HepG2 (cell line): ENCODE measurements around the gene ERLEC1. TPM values are rescaled to one million over a fixed set of nuclear protein-coding genes. Genes with fewer than 3 reads are reported as not detected.

Source experiments
- ATAD3A ChIP-seq: sonication (generic); formaldehyde crosslinking; IDR thresholded peaks from 2 replicates; pipeline ENCODE4 v1.4.0; 2020; ENCODE audit warnings: missing genetic modification reagents
- ATF3 ChIP-seq: sonication (generic); formaldehyde crosslinking; IDR thresholded peaks from 2 replicates; pipeline ENCODE4 v1.4.0; 2020; ENCODE audit warnings: missing genetic modification reagents
- DDIT3 ChIP-seq: sonication (generic); formaldehyde crosslinking; IDR thresholded peaks from 2 replicates; pipeline ENCODE4 v1.4.0; 2020; ENCODE audit warnings: mild to moderate bottlenecking, missing genetic modification reagents
- ETS1 ChIP-seq: sonication (generic); formaldehyde crosslinking; IDR thresholded peaks from 2 replicates; pipeline ENCODE4 v1.4.0; 2020; ENCODE audit warnings: missing genetic modification reagents
- GFI1 ChIP-seq: sonication (generic); formaldehyde crosslinking; IDR thresholded peaks from 2 replicates; pipeline ENCODE4 v1.5.0; 2020; ENCODE audit warnings: missing genetic modification reagents, mild to moderate bottlenecking, borderline replicate concordance
- HCFC1 ChIP-seq: fragments of 150-350 bp; IDR thresholded peaks from 2 replicates; pipeline ENCODE4 v1.6.1; 2014; ENCODE audit warnings: low read depth, low read length
- HNRNPLL ChIP-seq: fragments of 200-400 bp; formaldehyde crosslinking; IDR thresholded peaks from 2 replicates; pipeline ENCODE4 v1.6.1; 2017; ENCODE audit warnings: mild to moderate bottlenecking, low read depth, low read length; ENCODE audit not compliant: poor library complexity, severe bottlenecking
- LCORL ChIP-seq, 2 experiments: fragments of 450-650 bp in 1 of 2; sonication (generic) in 1 of 2; formaldehyde crosslinking in 1 of 2; IDR thresholded peaks; 2 replicates each; pipeline versions ENCODE4 v1.5.0 to v1.6.1; 2017 to 2020; ENCODE audit warnings: antibody characterized with exemption in 1 of 2, missing genetic modification reagents in 1 of 2
- MBNL3 ChIP-seq: fragments of 250-450 bp; sonication (Bioruptor Pico); conservative IDR thresholded peaks from 2 replicates; pipeline ENCODE4 v1.8.0; 2022; ENCODE audit warnings: mild to moderate bottlenecking, inconsistent platforms
- NFE2L2 ChIP-seq: fragments of 150-350 bp; IDR thresholded peaks from 2 replicates; pipeline ENCODE4 v1.6.1; 2014; ENCODE audit warnings: low read length
- PCBP1 ChIP-seq: fragments of 200-400 bp; formaldehyde crosslinking; IDR thresholded peaks from 2 replicates; pipeline ENCODE4 v1.6.1; 2017; ENCODE audit warnings: mild to moderate bottlenecking, low read depth, low read length, borderline replicate concordance
- PHF8 ChIP-seq: sonication (generic); formaldehyde crosslinking; IDR thresholded peaks from 2 replicates; pipeline ENCODE4 v1.5.0; 2020; ENCODE audit warnings: missing genetic modification reagents
- POLR2AphosphoS2 ChIP-seq: IDR thresholded peaks from 2 replicates; pipeline ENCODE4 v1.6.1; 2011; ENCODE audit warnings: low read depth, low read length, improper control_type of control experiment
- RBM22 ChIP-seq: fragments of 200-400 bp; formaldehyde crosslinking; optimal IDR thresholded peaks from 2 replicates; pipeline ENCODE3; 2017; ENCODE audit warnings: mild to moderate bottlenecking, low read length, moderate library complexity
- SMARCC2 ChIP-seq: fragments of 450-650 bp; IDR thresholded peaks from 2 replicates; pipeline ENCODE4 v1.6.1; 2017; ENCODE audit warnings: antibody characterized with exemption, mild to moderate bottlenecking
- SUZ12 ChIP-seq: fragments of 150-350 bp; IDR thresholded peaks from 2 replicates; pipeline ENCODE4 v1.6.1; 2014; ENCODE audit warnings: low read depth, low read length
- TEAD2 ChIP-seq: sonication (generic); formaldehyde crosslinking; IDR thresholded peaks from 2 replicates; pipeline ENCODE4 v1.9.0; 2021; ENCODE audit warnings: missing genetic modification reagents
- USF2 ChIP-seq, 2 experiments: sonication (generic) in 1 of 2; formaldehyde crosslinking in 1 of 2; IDR thresholded peaks; 2 replicates each; pipeline versions ENCODE4 v1.5.1 to v1.6.1; 2011 to 2020; ENCODE audit warnings: borderline replicate concordance in 1 of 2, low read depth in 1 of 2, low read length in 1 of 2, mild to moderate bottlenecking in 1 of 2, missing genetic modification reagents in 1 of 2, moderate library complexity in 1 of 2
- ZFP82 ChIP-seq: sonication (generic); formaldehyde crosslinking; IDR thresholded peaks from 2 replicates; pipeline ENCODE4 v1.5.1; 2020; ENCODE audit warnings: mild to moderate bottlenecking, missing genetic modification reagents, borderline replicate concordance
- ZNF282 ChIP-seq: fragments of 450-650 bp; IDR thresholded peaks from 2 replicates; pipeline ENCODE4 v1.6.1; 2018; ENCODE audit not compliant: partially characterized antibody
- ZNF546 ChIP-seq: sonication (generic); formaldehyde crosslinking; conservative IDR thresholded peaks from 2 replicates; pipeline ENCODE4 v1.8.1; 2023; ENCODE audit warnings: mild to moderate bottlenecking, missing genetic modification reagents
- ZNF570 ChIP-seq: sonication (generic); formaldehyde crosslinking; IDR thresholded peaks from 2 replicates; pipeline ENCODE4 v1.4.0; 2020; ENCODE audit warnings: mild to moderate bottlenecking, missing genetic modification reagents, borderline replicate concordance
- ZNF589 ChIP-seq: sonication (generic); formaldehyde crosslinking; conservative IDR thresholded peaks from 2 replicates; pipeline ENCODE4 v1.8.0; 2022; ENCODE audit warnings: mild to moderate bottlenecking, moderate library complexity, missing genetic modification reagents
- ZNF614 ChIP-seq: IDR thresholded peaks from 2 replicates; pipeline ENCODE4 v1.6.1; 2018; ENCODE audit warnings: missing biosample characterization, missing genetic modification reagents, inconsistent platforms, borderline replicate concordance
- ZNF737 ChIP-seq: sonication (generic); formaldehyde crosslinking; IDR thresholded peaks from 2 replicates; pipeline ENCODE4 v1.5.0; 2020; ENCODE audit warnings: missing genetic modification reagents, mild to moderate bottlenecking, borderline replicate concordance
- ZNF761 ChIP-seq: sonication (generic); formaldehyde crosslinking; conservative IDR thresholded peaks from 2 replicates; pipeline ENCODE4 v1.4.0; 2020; ENCODE audit warnings: mild to moderate bottlenecking, missing genetic modification reagents
- ZSCAN9 ChIP-seq: IDR thresholded peaks from 2 replicates; pipeline ENCODE4 v1.6.1; 2016; ENCODE audit warnings: borderline replicate concordance
- polyA plus RNA-seq, 8 experiments: library from polyadenylated mRNA; depleted of rRNA in 3 of 8; stranded (reverse) in 7 of 8; unstranded in 1 of 8; fragments of >200 nt; fragmentation: Illumina TruSeq in 4 of 8; extraction: Trizol in 4 of 8; gene quantifications; 2 replicates each; pipeline versions ENCODE4 v1.2.1 to v1.2.3, GENCODE V29; 2011 to 2016; ENCODE audit warnings: low read depth in 4 of 8, missing spikeins in 1 of 8, mixed read lengths in 1 of 8; ENCODE audit not compliant: insufficient read depth in 1 of 8
- total RNA-seq, 5 experiments: library from RNA; depleted of rRNA; stranded (reverse); fragments of >200 nt; fragmentation: Illumina TruSeq; extraction: Trizol; gene quantifications; 2 replicates each; pipeline ENCODE4 v1.2.3, GENCODE V29; 2016; ENCODE audit warnings: low read depth in 1 of 5

The ERLEC1 gene
- total and polyA plus RNA-seq, 2 of the 13 experiments (the other 11 are each of a cell fraction or from before 2014, with no cell fraction given), result 87.3 to 88.4 TPM

GRCh38 chr2:53767405-53768241 is 19.2 kb upstream of the ERLEC1 start, which contains the start of gene CHAC2 (continued):
- TF ChIP-seq ATF3 (CRISPR knock-in tag), result no peak
- no peak for TF ChIP-seq TEAD2 (CRISPR knock-in tag)
- peak; percentile 61; the same call in 1 of the 2 replicates for TF ChIP-seq ZSCAN9 (CRISPR knock-in tag)
- TF ChIP-seq ZNF614, result no peak
- TF ChIP-seq PCBP1, result no peak
- TF ChIP-seq RBM22, result peak; percentile 68
- TF ChIP-seq SMARCC2, result 0 out of 2 replicates have a peak, but pooled peaks have one; percentile 41
- TF ChIP-seq MBNL3 (CRISPR knock-in tag), result no peak
- TF ChIP-seq ZFP82, result no peak
- no peak for TF ChIP-seq ZNF737 (CRISPR knock-in tag)
- no peak for TF ChIP-seq ZNF570 (CRISPR knock-in tag)
- no peak for TF ChIP-seq ZNF546 (CRISPR knock-in tag)
- TF ChIP-seq POLR2AphosphoS2, result peak; percentile 53; the same call in 1 of the 2 replicates
- TF ChIP-seq ZNF282, result no peak
- peak; percentile 83 for TF ChIP-seq HCFC1
- no peak for TF ChIP-seq ZNF589 (CRISPR knock-in tag)
- TF ChIP-seq ETS1 (CRISPR knock-in tag), result no peak
- TF ChIP-seq GFI1, result no peak
- TF ChIP-seq ATAD3A, result no peak
- no peak for TF ChIP-seq USF2 (IDR thresholded peaks at IDR 0.05; ENCODE audit: low read depth, low read length)
- no peak for TF ChIP-seq USF2 (CRISPR knock-in tag; IDR thresholded peaks at IDR 0.05; ENCODE audit: borderline replicate concordance)
- TF ChIP-seq LCORL (IDR thresholded peaks at IDR 0.05), result no peak
- TF ChIP-seq LCORL (CRISPR knock-in tag; IDR thresholded peaks at IDR 0.05), result no peak
- peak; percentile 70 for TF ChIP-seq HNRNPLL
- peak; percentile 69 for TF ChIP-seq PHF8 (CRISPR knock-in tag)
- no peak for TF ChIP-seq DDIT3 (CRISPR knock-in tag)
- no peak for TF ChIP-seq NFE2L2
- TF ChIP-seq ZNF761, result no peak
- TF ChIP-seq SUZ12, result peak; percentile 50; the same call in 1 of the 2 replicates
